Esophagus (tissue), 2 donors: ENCODE results near the gene MACF1. TPM values are rescaled to one million over a fixed set of nuclear protein-coding genes. Genes with fewer than 3 reads are reported as not detected.

Experiments used
- H3K27ac ChIP-seq, 2 donors: one replicate each; pipeline ENCODE4 v1.5.1; 2013; ENCODE audit warnings: low read depth in 2 of 2, mild to moderate bottlenecking in 2 of 2, inconsistent platforms in 1 of 2, low read length in 1 of 2, moderate library complexity in 1 of 2
- H3K27me3 ChIP-seq, 2 donors: one replicate each; pipeline ENCODE4 v1.6.1; 2013; ENCODE audit warnings: low read length in 2 of 2, control low read depth in 1 of 2, mild to moderate bottlenecking in 1 of 2; ENCODE audit not compliant: insufficient read depth in 2 of 2, control insufficient read depth in 1 of 2
- H3K36me3 ChIP-seq, 2 donors: one replicate each; pipeline ENCODE4 v1.6.1; 2013; ENCODE audit warnings: low read length in 1 of 2; ENCODE audit not compliant: control insufficient read depth in 2 of 2, insufficient read depth in 2 of 2
- H3K4me1 ChIP-seq, 2 donors: one replicate each; pipeline ENCODE4 v1.6.1; 2013; ENCODE audit warnings: low read length in 1 of 2; ENCODE audit not compliant: control insufficient read depth in 2 of 2, insufficient read depth in 2 of 2
- H3K4me3 ChIP-seq, 2 donors: one replicate each; pipeline ENCODE4 v1.5.1; 2013; ENCODE audit warnings: low read length in 2 of 2, mild to moderate bottlenecking in 2 of 2, low read depth in 1 of 2, moderate library complexity in 1 of 2
- H3K9me3 ChIP-seq, 2 donors: one replicate each; pipeline ENCODE4 v1.6.1; 2013; ENCODE audit warnings: mild to moderate bottlenecking in 2 of 2, low read depth in 1 of 2, low read length in 1 of 2, moderate library complexity in 1 of 2; ENCODE audit not compliant: control insufficient read depth in 2 of 2, insufficient read depth in 1 of 2
- WGBS, 2 donors: extraction: QIAGEN DNeasy Blood & Tissue Kit; methylation state at CpG; one replicate each; pipeline ENCODE4 v1.1.7; 2013; 5-methylcytosine and 5-hydroxymethylcytosine counted together
- polyA plus RNA-seq, 2 donors: library from polyadenylated mRNA; stranded (reverse); fragments of 200-250 nt; gene quantifications; one replicate each; pipeline ENCODE4 v1.2.3, GENCODE V29; 2013
- donor health status: healthy with polysubstance abuse.
- donor health status: Bipolar disorder and iron deficiency.

MACF1 gene
- polyA plus RNA-seq, 2 donors, result 35.2 to 40.1 TPM

- H3K27ac ChIP-seq, result no peak overlapping the region
- no peaks in the 10 kb centered on the region for H3K9me3 ChIP-seq
- no peaks in the 10 kb centered on the region for H3K4me1 ChIP-seq
- no peaks in the 10 kb centered on the region for H3K27me3 ChIP-seq
- H3K4me3 ChIP-seq, result no peak overlapping the region
- WGBS, 2 donors, result 92 to 95% methylated on average over 4 of the region's 4 CpGs
- peaks cover 20 to 26% of the 10 kb centered on the region in 2 donors for H3K36me3 ChIP-seq
Observed at GRCh38 chr1:39531526-39531925, 327.0 kb downstream of the MACF1 start.

- Histone ChIP-seq H3K36me3 (peaks cover 14 to 16% of the 10 kb centered on the region in 2 donors), H3K4me3 (no peak overlapping the region), H3K9me3 (no peaks in the 10 kb centered on the region), H3K27me3 (no peaks in the 10 kb centered on the region), H3K4me1 (no peaks in the 10 kb centered on the region), H3K27ac (no peak overlapping the region)
- 92 to 98% methylated on average over 1 of the region's 1 CpG for WGBS, 2 donors
Observed at GRCh38 chr1:39533442-39533841, 328.9 kb downstream of the MACF1 start.

Other genes with a start within 250 kb of the MACF1 start
- 10 to 100 TPM; 11.7 to 18.2 TPM for gene AKIRIN1, start 213.4 kb upstream of the MACF1 start, polyA plus RNA-seq
- gene NDUFS5, start 178.3 kb upstream of the MACF1 start, polyA plus RNA-seq, result 100 to 1,000 TPM; 545 to 814 TPM